Measurements from ENCODE around the gene CXCR1. TPM values are rescaled to one million over a fixed set of nuclear protein-coding genes. Genes with fewer than 3 reads are reported as not detected.

CXCR1 gene
- total RNA-seq, 2 experiments from 2014 or later: 0.08 TPM; not detected in 1

GRCh38 chr2:218209078-218209477 is 42.3 kb upstream of the CXCR1 start:
- no peaks in the 10 kb centered on the region for H3K4me1 ChIP-seq (ENCODE audit: insufficient read depth, low read length)
- Mint-ChIP-seq H3K4me1 (ENCODE audit: low read depth) (no peaks in the 10 kb centered on the region), H3K4me3 (no peak overlapping the region), H3K36me3 (ENCODE audit: low read depth) (no peaks in the 10 kb centered on the region), H3K27me3 (no peaks in the 10 kb centered on the region), H3K9me3 (peaks cover 6% of the 10 kb centered on the region), H3K27ac (no peak overlapping the region)
- no peak for DNase-seq
- H3K36me3 ChIP-seq (ENCODE audit: insufficient read depth, low read length): no peaks in the 10 kb centered on the region
- POLR2A ChIA-PET: no interaction called here
- no peak overlapping the region for H3K4me3 ChIP-seq (ENCODE audit: low read length)
- no peak for ATAC-seq (ENCODE audit: poor library complexity)
- no peak for TF ChIP-seq CTCF (IDR thresholded peaks at IDR 0.05)
- H3K27ac ChIP-seq (ENCODE audit: low read depth in 1 of 2, low read length in 2 of 2): no peak overlapping the region
- H3K9me3 ChIP-seq (ENCODE audit: control insufficient read depth in 1 of 2, insufficient read depth in 1 of 2, low read length in 2 of 2): peaks cover 0 to 5% of the 10 kb centered on the region in 2 experiments
- intact Hi-C loops (cut with DNase I, micrococcal nuclease): no loop called here
- H3K27me3 ChIP-seq (ENCODE audit: control insufficient read depth in 1 of 2, insufficient read depth in 2 of 2, low read length in 2 of 2): no peaks in the 10 kb centered on the region
- CTCF ChIA-PET: interaction anchor here (1.4 kb wide), 1 partner anchor 48 kb away, joined by 3 read pairs; no protein-coding TSS in a partner anchor

GRCh38 chr2:218202266-218202665 is 35.5 kb upstream of the CXCR1 start:
- POLR2A ChIA-PET: no interaction called here
- Histone ChIP-seq H3K4me3 (ENCODE audit: low read length) (no peak overlapping the region), H3K9me3 (ENCODE audit: control insufficient read depth in 1 of 2, insufficient read depth in 1 of 2, low read length in 2 of 2) (no peaks in the 10 kb centered on the region), H3K27ac (ENCODE audit: low read depth in 1 of 2, low read length in 2 of 2) (no peak overlapping the region), H3K27me3 (ENCODE audit: control insufficient read depth in 1 of 2, insufficient read depth in 2 of 2, low read length in 2 of 2) (peaks cover 0 to 2% of the 10 kb centered on the region in 2 experiments), H3K4me1 (ENCODE audit: insufficient read depth, low read length) (no peaks in the 10 kb centered on the region), H3K36me3 (ENCODE audit: insufficient read depth, low read length) (no peaks in the 10 kb centered on the region)
- no peak overlapping the region for H3K27ac Mint-ChIP-seq
- intact Hi-C loops (cut with DNase I, micrococcal nuclease): no loop called here
- no peak for TF ChIP-seq CTCF (IDR thresholded peaks at IDR 0.05)
- no peak for ATAC-seq (ENCODE audit: poor library complexity)
- no peaks in the 10 kb centered on the region for H3K9me3 Mint-ChIP-seq
- no peaks in the 10 kb centered on the region for H3K36me3 Mint-ChIP-seq (ENCODE audit: low read depth)
- CTCF ChIA-PET: no interaction called here
- DNase-seq: no peak
- H3K4me3 Mint-ChIP-seq: no peak overlapping the region
- no peaks in the 10 kb centered on the region for H3K4me1 Mint-ChIP-seq (ENCODE audit: low read depth)
- no peaks in the 10 kb centered on the region for H3K27me3 Mint-ChIP-seq

GRCh38 chr2:218196974-218197373 is 30.2 kb upstream of the CXCR1 start:
- TF ChIP-seq CTCF (IDR thresholded peaks at IDR 0.05): no peak
- Mint-ChIP-seq H3K27me3 (no peaks in the 10 kb centered on the region), H3K9me3 (no peaks in the 10 kb centered on the region), H3K36me3 (ENCODE audit: low read depth) (no peaks in the 10 kb centered on the region), H3K27ac (no peak overlapping the region), H3K4me1 (ENCODE audit: low read depth) (no peaks in the 10 kb centered on the region), H3K4me3 (no peak overlapping the region)
- H3K4me3 ChIP-seq (ENCODE audit: low read length): no peak overlapping the region
- H3K9me3 ChIP-seq (ENCODE audit: control insufficient read depth in 1 of 2, insufficient read depth in 1 of 2, low read length in 2 of 2): no peaks in the 10 kb centered on the region
- ChIA-PET POLR2A (no interaction called here), CTCF (no interaction called here)
- ATAC-seq (ENCODE audit: poor library complexity) (no peak), DNase-seq (no peak)
- H3K27me3 ChIP-seq (ENCODE audit: control insufficient read depth in 1 of 2, insufficient read depth in 2 of 2, low read length in 2 of 2): peaks cover 0 to 2% of the 10 kb centered on the region in 2 experiments
- no peak overlapping the region for H3K27ac ChIP-seq (ENCODE audit: low read depth in 1 of 2, low read length in 2 of 2)
- no peaks in the 10 kb centered on the region for H3K4me1 ChIP-seq (ENCODE audit: insufficient read depth, low read length)
- intact Hi-C loops (cut with DNase I, micrococcal nuclease): no loop called here
- no peaks in the 10 kb centered on the region for H3K36me3 ChIP-seq (ENCODE audit: insufficient read depth, low read length)

All from CD4-positive, alpha-beta T cell (primary cell).